ENCODE data around the gene PKP4. TPM values are rescaled to one million over a fixed set of nuclear protein-coding genes. Genes with fewer than 3 reads are reported as not detected.

PKP4 gene
- total and polyA plus RNA-seq, 2 donors (not counting 1 experiment from before 2014, with no cell fraction given) = 2.0 to 13.3 TPM

GRCh38 chr2:158662421-158662820 lies 205.7 kb downstream of the PKP4 start:
- DNase-seq (no peak), ATAC-seq (ENCODE audit: low read depth) (no peak)
- no peaks in the 10 kb centered on the region for H4K20me1 ChIP-seq (ENCODE audit: control insufficient read depth, insufficient read depth, low read length, poor library complexity, severe bottlenecking)
- 94% methylated on average over 2 of the region's 6 CpGs for WGBS (ENCODE audit: insufficient coverage)
- H3K4me2 ChIP-seq (replicated peaks; ENCODE audit: low read depth, low read length, poor library complexity, severe bottlenecking) = no peak overlapping the region
- H3K4me3 ChIP-seq (ENCODE audit: control extremely low read depth in 1 of 5, extremely low read depth in 1 of 5, insufficient read depth in 1 of 5, low read depth in 2 of 5, low read length in 4 of 5) = no peak overlapping the region
- no peaks in the 10 kb centered on the region for H3K4me1 ChIP-seq (ENCODE audit: control insufficient read depth in 2 of 2, insufficient read depth in 2 of 2, low read length in 2 of 2)
- H3K27me3 ChIP-seq (replicated peaks in 1 of 4; ENCODE audit: control extremely low read depth in 1 of 4, control insufficient read depth in 3 of 4, insufficient read depth in 4 of 4, low read length in 3 of 4) = no peaks in the 10 kb centered on the region
- no peaks in the 10 kb centered on the region for H3K79me2 ChIP-seq (ENCODE audit: control insufficient read depth, insufficient read depth, low read length)
- H2AFZ ChIP-seq (ENCODE audit: insufficient read depth, low read depth, low read length, poor library complexity, severe bottlenecking) = no peak overlapping the region
- POLR2A ChIA-PET = no interaction called here
- CTCF ChIA-PET = no interaction called here
- H3K9ac ChIP-seq (ENCODE audit: low read length) = no peak overlapping the region
- TF ChIP-seq EZH2 (IDR thresholded peaks at IDR 0.05; ENCODE audit: borderline replicate concordance, insufficient read depth, low read depth, low read length, poor library complexity, severe bottlenecking) (no peak), CTCF (IDR thresholded peaks at IDR 0.05) (no peak)
- H3K27ac Mint-ChIP-seq = no peak overlapping the region
- H3K27me3 Mint-ChIP-seq = no peaks in the 10 kb centered on the region
- no peak overlapping the region for H3K27ac ChIP-seq (ENCODE audit: low read length in 2 of 2)
- no peaks in the 10 kb centered on the region for H3K9me3 Mint-ChIP-seq (ENCODE audit: insufficient read depth)
- no peak overlapping the region for H3K4me3 Mint-ChIP-seq
- H3K36me3 ChIP-seq (replicated peaks in 1 of 2; ENCODE audit: control extremely low read depth in 1 of 2, control insufficient read depth in 1 of 2, extremely low read depth in 1 of 2, insufficient read depth in 2 of 2, low read length in 1 of 2) = no peaks in the 10 kb centered on the region
- intact Hi-C loops (cut with micrococcal nuclease) = no loop called here
- H3K9me3 ChIP-seq (ENCODE audit: control extremely low read depth in 1 of 3, control insufficient read depth in 2 of 3, insufficient read depth in 1 of 3, low read length in 2 of 3) = no peaks in the 10 kb centered on the region
- H3K4me1 Mint-ChIP-seq = no peaks in the 10 kb centered on the region

- no peaks in the 10 kb centered on the region for H3K4me1 ChIP-seq (ENCODE audit: control insufficient read depth in 2 of 2, insufficient read depth in 2 of 2, low read length in 2 of 2)
- no peaks in the 10 kb centered on the region for H4K20me1 ChIP-seq (ENCODE audit: control insufficient read depth, insufficient read depth, low read length, poor library complexity, severe bottlenecking)
- no peaks in the 10 kb centered on the region for H3K36me3 ChIP-seq (replicated peaks in 1 of 2; ENCODE audit: control extremely low read depth in 1 of 2, control insufficient read depth in 1 of 2, extremely low read depth in 1 of 2, insufficient read depth in 2 of 2, low read length in 1 of 2)
- no peak overlapping the region for H3K9ac ChIP-seq (ENCODE audit: low read length)
- H3K27ac Mint-ChIP-seq = no peak overlapping the region
- H3K9me3 ChIP-seq (ENCODE audit: control extremely low read depth in 1 of 3, control insufficient read depth in 2 of 3, insufficient read depth in 1 of 3, low read length in 2 of 3) = no peaks in the 10 kb centered on the region
- DNase-seq = no peak
- no peaks in the 10 kb centered on the region for H3K27me3 ChIP-seq (replicated peaks in 1 of 4; ENCODE audit: control extremely low read depth in 1 of 4, control insufficient read depth in 3 of 4, insufficient read depth in 4 of 4, low read length in 3 of 4)
- H3K27me3 Mint-ChIP-seq = no peaks in the 10 kb centered on the region
- H2AFZ ChIP-seq (ENCODE audit: insufficient read depth, low read depth, low read length, poor library complexity, severe bottlenecking) = no peak overlapping the region
- intact Hi-C loops (cut with micrococcal nuclease) = no loop called here
- H3K4me1 Mint-ChIP-seq = no peaks in the 10 kb centered on the region
- 98% methylated on average over 4 of the region's 6 CpGs for WGBS (ENCODE audit: insufficient coverage)
- no peak overlapping the region for H3K27ac ChIP-seq (ENCODE audit: low read length in 2 of 2)
- ChIA-PET CTCF (no interaction called here), POLR2A (no interaction called here)
- no peaks in the 10 kb centered on the region for H3K9me3 Mint-ChIP-seq (ENCODE audit: insufficient read depth)
- H3K4me3 Mint-ChIP-seq = no peak overlapping the region
- no peaks in the 10 kb centered on the region for H3K79me2 ChIP-seq (ENCODE audit: control insufficient read depth, insufficient read depth, low read length)
- H3K4me2 ChIP-seq (replicated peaks; ENCODE audit: low read depth, low read length, poor library complexity, severe bottlenecking) = no peak overlapping the region
- ATAC-seq (ENCODE audit: low read depth) = no peak
- no peak for TF ChIP-seq EZH2 (IDR thresholded peaks at IDR 0.05; ENCODE audit: borderline replicate concordance, insufficient read depth, low read depth, low read length, poor library complexity, severe bottlenecking)
- TF ChIP-seq CTCF (IDR thresholded peaks at IDR 0.05) = no peak
- no peak overlapping the region for H3K4me3 ChIP-seq (ENCODE audit: control extremely low read depth in 1 of 5, extremely low read depth in 1 of 5, insufficient read depth in 1 of 5, low read depth in 2 of 5, low read length in 4 of 5)
Observed at GRCh38 chr2:158663796-158664195, 207.0 kb downstream of the PKP4 start.
